C4-2B (cell line): Measurements from ENCODE around the gene TSPAN9.

Experiments
- ZFX ChIP-seq: fragments of 450-650 bp; IDR thresholded peaks from 2 replicates; pipeline ENCODE4 v1.6.1; 2017
- TF ChIP-seq, protein P1 (sequence below): fragments of 450-650 bp; conservative IDR thresholded peaks from 2 replicates; pipeline ENCODE4 v1.5.1; 2017; ENCODE audit warnings: mild to moderate bottlenecking

DNA sequence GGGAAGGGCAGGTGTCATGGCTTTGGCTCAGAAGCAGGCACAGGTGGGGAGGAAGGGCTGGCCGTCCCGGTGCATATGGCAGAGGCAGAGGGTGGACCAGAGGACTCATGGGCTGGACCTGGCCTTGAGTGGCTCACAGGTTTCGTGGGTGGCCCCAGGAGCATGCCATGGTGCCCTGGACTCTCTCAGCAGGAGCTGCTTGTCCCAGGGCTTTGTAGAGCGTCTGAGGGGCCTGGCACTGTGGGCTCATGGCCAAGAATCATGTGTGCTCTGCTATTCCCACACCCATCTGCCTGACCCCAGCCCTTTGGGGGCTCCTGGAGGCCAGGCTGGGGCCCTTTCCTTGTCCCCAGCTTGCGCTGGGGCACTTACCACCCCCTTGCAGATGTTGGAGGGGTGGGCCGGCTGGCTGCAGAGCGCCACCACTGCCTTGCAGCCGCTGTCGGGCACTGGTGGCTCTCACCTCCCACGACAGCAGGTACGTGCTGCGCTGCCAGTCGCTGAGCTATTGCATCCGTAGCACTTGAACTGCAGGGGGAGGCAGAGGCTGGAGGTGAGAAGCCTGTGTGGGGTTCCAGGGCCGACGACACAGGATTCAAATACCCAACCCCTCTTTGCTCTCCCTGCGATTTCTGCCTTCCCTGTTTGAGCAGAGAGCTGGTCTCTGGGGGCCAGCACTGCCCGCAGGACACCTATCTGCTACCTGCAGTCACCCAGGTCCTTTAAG lies 226.4 kb downstream of the TSPAN9 start:
- TF ChIP-seq, protein P1, sequence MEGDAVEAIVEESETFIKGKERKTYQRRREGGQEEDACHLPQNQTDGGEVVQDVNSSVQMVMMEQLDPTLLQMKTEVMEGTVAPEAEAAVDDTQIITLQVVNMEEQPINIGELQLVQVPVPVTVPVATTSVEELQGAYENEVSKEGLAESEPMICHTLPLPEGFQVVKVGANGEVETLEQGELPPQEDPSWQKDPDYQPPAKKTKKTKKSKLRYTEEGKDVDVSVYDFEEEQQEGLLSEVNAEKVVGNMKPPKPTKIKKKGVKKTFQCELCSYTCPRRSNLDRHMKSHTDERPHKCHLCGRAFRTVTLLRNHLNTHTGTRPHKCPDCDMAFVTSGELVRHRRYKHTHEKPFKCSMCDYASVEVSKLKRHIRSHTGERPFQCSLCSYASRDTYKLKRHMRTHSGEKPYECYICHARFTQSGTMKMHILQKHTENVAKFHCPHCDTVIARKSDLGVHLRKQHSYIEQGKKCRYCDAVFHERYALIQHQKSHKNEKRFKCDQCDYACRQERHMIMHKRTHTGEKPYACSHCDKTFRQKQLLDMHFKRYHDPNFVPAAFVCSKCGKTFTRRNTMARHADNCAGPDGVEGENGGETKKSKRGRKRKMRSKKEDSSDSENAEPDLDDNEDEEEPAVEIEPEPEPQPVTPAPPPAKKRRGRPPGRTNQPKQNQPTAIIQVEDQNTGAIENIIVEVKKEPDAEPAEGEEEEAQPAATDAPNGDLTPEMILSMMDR = no peak
- no peak for TF ChIP-seq ZFX
